PFSK-1 (cell line): Measurements from ENCODE around the gene TMEM132D.

Source experiments
- POLR2AphosphoS5 ChIP-seq: IDR thresholded peaks from 2 replicates; pipeline ENCODE4 v1.6.1; 2012; ENCODE audit warnings: low read depth, mild to moderate bottlenecking, control low read depth, low read length, moderate library complexity
- SIN3A ChIP-seq: IDR thresholded peaks from 2 replicates; pipeline ENCODE4 v1.6.1; 2012; ENCODE audit warnings: mild to moderate bottlenecking, low read length, moderate library complexity, borderline replicate concordance; ENCODE audit not compliant: insufficient read depth
- TAF1 ChIP-seq: IDR thresholded peaks from 2 replicates; pipeline ENCODE4 v1.6.1; 2012; ENCODE audit warnings: low read length, control low read depth, borderline replicate concordance; ENCODE audit not compliant: insufficient read depth
- TF ChIP-seq, protein P1 (sequence below), 2 experiments: IDR thresholded peaks; 2 replicates each; pipeline versions ENCODE4 v1.6.1 to v1.8.0; 2011 to 2012; ENCODE audit warnings: low read depth in 2 of 2, low read length in 2 of 2, control low read depth in 1 of 2, inconsistent platforms in 1 of 2, mild to moderate bottlenecking in 1 of 2, moderate library complexity in 1 of 2; ENCODE audit not compliant: insufficient read depth in 1 of 2

DNA sequence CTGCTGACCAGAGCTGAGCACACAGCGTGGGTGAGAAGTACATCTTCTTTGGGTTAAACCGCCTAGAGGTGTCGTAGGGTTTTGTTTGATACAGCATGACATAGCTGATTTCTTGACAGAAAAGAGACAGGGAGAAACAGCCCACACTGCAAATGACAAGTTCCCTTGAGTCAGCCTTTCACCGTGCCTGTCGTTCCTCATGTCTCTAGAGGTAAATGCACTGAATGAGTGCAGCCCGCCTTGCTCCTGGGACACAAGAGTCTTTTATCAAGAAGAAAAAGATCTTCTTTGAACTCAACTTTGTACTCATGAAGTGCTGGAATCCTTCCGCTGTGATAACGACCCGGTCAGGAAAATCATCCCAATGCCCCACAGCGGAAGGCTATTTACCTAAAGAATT is 77.6 kb downstream of the TMEM132D start:
- TF ChIP-seq, protein P1, sequence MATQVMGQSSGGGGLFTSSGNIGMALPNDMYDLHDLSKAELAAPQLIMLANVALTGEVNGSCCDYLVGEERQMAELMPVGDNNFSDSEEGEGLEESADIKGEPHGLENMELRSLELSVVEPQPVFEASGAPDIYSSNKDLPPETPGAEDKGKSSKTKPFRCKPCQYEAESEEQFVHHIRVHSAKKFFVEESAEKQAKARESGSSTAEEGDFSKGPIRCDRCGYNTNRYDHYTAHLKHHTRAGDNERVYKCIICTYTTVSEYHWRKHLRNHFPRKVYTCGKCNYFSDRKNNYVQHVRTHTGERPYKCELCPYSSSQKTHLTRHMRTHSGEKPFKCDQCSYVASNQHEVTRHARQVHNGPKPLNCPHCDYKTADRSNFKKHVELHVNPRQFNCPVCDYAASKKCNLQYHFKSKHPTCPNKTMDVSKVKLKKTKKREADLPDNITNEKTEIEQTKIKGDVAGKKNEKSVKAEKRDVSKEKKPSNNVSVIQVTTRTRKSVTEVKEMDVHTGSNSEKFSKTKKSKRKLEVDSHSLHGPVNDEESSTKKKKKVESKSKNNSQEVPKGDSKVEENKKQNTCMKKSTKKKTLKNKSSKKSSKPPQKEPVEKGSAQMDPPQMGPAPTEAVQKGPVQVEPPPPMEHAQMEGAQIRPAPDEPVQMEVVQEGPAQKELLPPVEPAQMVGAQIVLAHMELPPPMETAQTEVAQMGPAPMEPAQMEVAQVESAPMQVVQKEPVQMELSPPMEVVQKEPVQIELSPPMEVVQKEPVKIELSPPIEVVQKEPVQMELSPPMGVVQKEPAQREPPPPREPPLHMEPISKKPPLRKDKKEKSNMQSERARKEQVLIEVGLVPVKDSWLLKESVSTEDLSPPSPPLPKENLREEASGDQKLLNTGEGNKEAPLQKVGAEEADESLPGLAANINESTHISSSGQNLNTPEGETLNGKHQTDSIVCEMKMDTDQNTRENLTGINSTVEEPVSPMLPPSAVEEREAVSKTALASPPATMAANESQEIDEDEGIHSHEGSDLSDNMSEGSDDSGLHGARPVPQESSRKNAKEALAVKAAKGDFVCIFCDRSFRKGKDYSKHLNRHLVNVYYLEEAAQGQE (IDR thresholded peaks at IDR 0.05; ENCODE audit: insufficient read depth in 1 of 2, low read depth in 2 of 2, low read length in 2 of 2), result no peak
- TF ChIP-seq TAF1 (no peak), POLR2AphosphoS5 (no peak), SIN3A (no peak)
